Panc1 (cell line): ENCODE results near the gene GLRX.

Experiments
- CTCF ChIP-seq: fragments of 450-650 bp; IDR thresholded peaks from 2 replicates; pipeline ENCODE4 v1.5.1; 2017; ENCODE audit warnings: mild to moderate bottlenecking
- POLR2AphosphoS5 ChIP-seq: IDR thresholded peaks from 2 replicates; pipeline ENCODE4 v1.6.1; 2012; ENCODE audit warnings: mild to moderate bottlenecking, low read depth, low read length, moderate library complexity
- REST ChIP-seq, 2 experiments: IDR thresholded peaks; 2 replicates each; pipeline ENCODE4 v1.6.1; 2011 to 2012; ENCODE audit warnings: low read depth in 2 of 2, control low read depth in 1 of 2, low read length in 1 of 2, mild to moderate bottlenecking in 1 of 2, moderate library complexity in 1 of 2; ENCODE audit not compliant: insufficient read depth in 1 of 2

- TF ChIP-seq CTCF (no peak), POLR2AphosphoS5 (no peak), REST (IDR thresholded peaks at IDR 0.05; ENCODE audit: insufficient read depth in 1 of 2, low read depth in 2 of 2, low read length in 1 of 2) (no peak)
Measured at GRCh38 chr5:95798048-95798447, 24.5 kb downstream of the GLRX start.
